Nephron (organoid): Measurements from ENCODE around the gene TRIOBP.

ENCODE experiments used
- H3K27ac Mint-ChIP-seq, 3 experiments: 2 replicates each; pipeline ENCODE4 v1.8.0; 2020; ENCODE audit warnings: mixed read lengths in 3 of 3, mild to moderate bottlenecking in 2 of 3, moderate library complexity in 1 of 3
- H3K27me3 Mint-ChIP-seq: 2 replicates; pipeline ENCODE4 v1.8.0; 2021; ENCODE audit warnings: low read depth, mild to moderate bottlenecking, moderate library complexity, mixed read lengths
- H3K36me3 Mint-ChIP-seq: 2 replicates; pipeline ENCODE4 v1.8.0; 2020; ENCODE audit warnings: low read depth, mixed read lengths
- H3K4me1 Mint-ChIP-seq: 2 replicates; pipeline ENCODE4 v1.8.0; 2020; ENCODE audit warnings: mixed read lengths
- H3K4me3 Mint-ChIP-seq, 3 experiments: 2 replicates each; pipeline ENCODE4 v1.8.0; 2020; ENCODE audit warnings: mild to moderate bottlenecking in 3 of 3, mixed read lengths in 3 of 3, moderate library complexity in 2 of 3
- H3K9me3 Mint-ChIP-seq: 2 replicates; pipeline ENCODE4 v1.8.0; 2020; ENCODE audit warnings: mixed read lengths
- CTCF ChIP-seq, 3 experiments: fragments of 200-600 bp; sonication (generic); IDR thresholded peaks; one replicate each; pipeline ENCODE4 v1.5.0; 2021; ENCODE audit warnings: antibody characterized with exemption in 3 of 3; ENCODE audit not compliant: unreplicated experiment in 3 of 3

The TRIOBP gene

GRCh38 chr22:37697538-37697835 lies 639 bp downstream of the TRIOBP start:
- Mint-ChIP-seq H3K27me3 (peaks cover 3% of the 10 kb centered on the region), H3K4me3 (no peak overlapping the region), H3K4me1 (peaks cover 16% of the 10 kb centered on the region), H3K9me3 (no peaks in the 10 kb centered on the region), H3K27ac (no peak overlapping the region), H3K36me3 (peaks cover 9% of the 10 kb centered on the region)
- no peak for TF ChIP-seq CTCF (IDR thresholded peaks at IDR 0.05; ENCODE audit: unreplicated experiment in 3 of 3)

GRCh38 chr22:37701141-37701786 lies 4.4 kb downstream of the TRIOBP start:
- TF ChIP-seq CTCF (IDR thresholded peaks at IDR 0.05; ENCODE audit: unreplicated experiment in 3 of 3): no peak
- peaks cover 10% of the 10 kb centered on the region for H3K4me1 Mint-ChIP-seq
- H3K27ac Mint-ChIP-seq: no peak overlapping the region
- H3K27me3 Mint-ChIP-seq: no peaks in the 10 kb centered on the region
- peaks cover 18% of the 10 kb centered on the region for H3K36me3 Mint-ChIP-seq
- H3K4me3 Mint-ChIP-seq: no peak overlapping the region
- no peaks in the 10 kb centered on the region for H3K9me3 Mint-ChIP-seq

- TF ChIP-seq CTCF (IDR thresholded peaks at IDR 0.05; ENCODE audit: unreplicated experiment in 3 of 3): no peak
- no peaks in the 10 kb centered on the region for H3K4me1 Mint-ChIP-seq
- no peaks in the 10 kb centered on the region for H3K9me3 Mint-ChIP-seq
- no peak overlapping the region for H3K27ac Mint-ChIP-seq
- peaks cover 19% of the 10 kb centered on the region for H3K36me3 Mint-ChIP-seq
- no peaks in the 10 kb centered on the region for H3K27me3 Mint-ChIP-seq
- no peak overlapping the region for H3K4me3 Mint-ChIP-seq
Observed at GRCh38 chr22:37703906-37704305, 7.1 kb downstream of the TRIOBP start.

GRCh38 chr22:37704645-37705044 lies 7.8 kb downstream of the TRIOBP start:
- no peak for TF ChIP-seq CTCF (IDR thresholded peaks at IDR 0.05; ENCODE audit: unreplicated experiment in 3 of 3)
- Mint-ChIP-seq H3K4me3 (no peak overlapping the region), H3K4me1 (no peaks in the 10 kb centered on the region), H3K36me3 (peaks cover 20% of the 10 kb centered on the region), H3K9me3 (no peaks in the 10 kb centered on the region), H3K27ac (no peak overlapping the region), H3K27me3 (no peaks in the 10 kb centered on the region)

- no peak overlapping the region for H3K27ac Mint-ChIP-seq
Observed at GRCh38 chr22:37705205-37705604, 8.4 kb downstream of the TRIOBP start.

More at GRCh38 chr22:37705205-37705604, 8.4 kb downstream of the TRIOBP start:
- Mint-ChIP-seq H3K4me1 (no peaks in the 10 kb centered on the region), H3K36me3 (peaks cover 24% of the 10 kb centered on the region), H3K27me3 (no peaks in the 10 kb centered on the region), H3K9me3 (no peaks in the 10 kb centered on the region), H3K4me3 (no peak overlapping the region)
- TF ChIP-seq CTCF (IDR thresholded peaks at IDR 0.05; ENCODE audit: unreplicated experiment in 3 of 3): no peak
